ENCODE measurements around the gene RHEBL1.

Gene RHEBL1

GRCh38 chr12:49069507-49070346 is at the start of gene RHEBL1:
TSS of gene RHEBL1 (minus strand) at chr12:49069979. CDS start at chr12:49069785, 194 bp downstream.
- DNase-seq: peak; percentile 99

DNA sequence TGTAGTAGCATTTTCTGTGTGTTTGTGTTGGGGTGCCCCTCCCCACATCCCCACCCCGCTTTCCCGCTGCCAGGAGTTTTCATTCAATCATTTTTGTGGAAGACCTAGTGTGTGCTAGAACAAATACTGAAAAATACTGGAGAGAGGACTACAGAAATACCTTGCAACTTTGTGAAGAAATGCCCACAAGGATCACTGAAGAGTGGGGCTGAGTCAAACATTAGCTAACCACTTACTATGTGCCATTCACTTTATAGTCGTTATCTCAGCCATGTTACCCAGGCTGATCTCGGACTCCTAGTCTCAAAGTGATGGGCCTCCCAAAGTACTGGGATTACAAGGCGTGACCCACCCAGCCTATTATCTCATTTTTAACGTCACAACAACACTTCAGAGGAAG is 41.4 kb upstream of the RHEBL1 start:
- no peak for DNase-seq

DNA sequence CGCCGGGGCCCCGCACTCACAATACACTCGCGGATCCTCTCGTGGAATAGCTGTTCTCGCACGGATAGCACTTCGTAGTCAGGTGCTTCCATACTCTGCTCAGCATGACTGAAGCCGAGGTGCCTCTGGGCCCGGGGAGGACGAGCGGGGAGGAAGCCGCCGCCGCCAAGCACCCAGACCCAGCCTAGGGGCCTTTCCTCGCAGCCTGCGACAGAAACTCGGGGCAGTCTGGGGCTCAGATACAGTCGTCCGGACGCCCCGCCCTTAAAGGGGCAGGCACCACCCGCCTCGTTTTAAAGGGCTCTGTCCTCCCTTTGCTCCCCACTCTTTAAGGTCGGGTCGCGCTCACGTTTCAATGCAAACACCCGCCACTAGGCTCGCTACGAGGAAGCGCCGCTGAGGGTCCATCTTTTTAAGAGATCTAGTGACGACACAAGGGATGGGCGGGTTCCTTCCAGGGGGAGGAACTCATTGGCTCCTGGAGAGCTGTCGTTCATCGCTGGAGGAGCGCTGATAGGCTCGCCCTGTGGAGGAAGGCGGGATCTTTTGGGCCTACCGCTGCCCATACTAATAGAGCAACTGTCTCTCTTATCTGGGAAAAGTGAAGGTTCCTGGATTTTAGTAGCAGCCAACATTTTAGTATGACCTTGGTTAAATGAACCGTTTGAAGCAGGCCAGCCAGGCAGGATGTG is 40.8 kb upstream of the RHEBL1 start, which contains the start of gene LMBR1L:
Gene LMBR1L, minus strand, starts transcription at position 384 of the 692 bp plus-strand sequence. Its CDS starts 292 bp downstream, at position 92.
- peak; percentile 97 for DNase-seq

- peak; percentile 16 for DNase-seq
These were observed 40.1 kb upstream of the RHEBL1 start for GRCh38 chr12:49109641-49110463.

DNA sequence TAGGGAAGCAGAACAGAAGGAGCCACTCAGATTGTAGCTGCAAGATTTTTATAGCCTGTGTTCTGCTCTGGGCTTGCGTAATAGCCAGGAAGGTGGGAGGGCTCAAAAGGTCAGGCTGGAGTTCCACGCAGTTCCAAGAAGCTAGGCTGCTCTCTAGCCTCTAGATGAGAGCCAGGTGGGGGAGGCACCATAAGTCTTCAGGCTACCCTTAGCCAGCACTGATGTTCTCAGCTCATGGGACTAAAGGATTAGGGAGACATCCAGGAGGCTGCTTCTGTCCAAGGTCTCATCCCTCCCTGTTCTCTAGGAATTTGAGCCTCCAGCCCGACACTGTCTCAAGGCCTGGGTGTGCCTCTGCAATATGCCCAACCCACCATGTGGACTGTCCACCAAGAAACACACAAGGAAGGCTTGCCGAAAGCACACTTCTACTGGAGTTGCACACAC is 39.2 kb upstream of the RHEBL1 start:
- no peak for DNase-seq

- DNase-seq: no peak
These were observed 35.8 kb upstream of the RHEBL1 start for GRCh38 chr12:49105504-49106084.

DNA sequence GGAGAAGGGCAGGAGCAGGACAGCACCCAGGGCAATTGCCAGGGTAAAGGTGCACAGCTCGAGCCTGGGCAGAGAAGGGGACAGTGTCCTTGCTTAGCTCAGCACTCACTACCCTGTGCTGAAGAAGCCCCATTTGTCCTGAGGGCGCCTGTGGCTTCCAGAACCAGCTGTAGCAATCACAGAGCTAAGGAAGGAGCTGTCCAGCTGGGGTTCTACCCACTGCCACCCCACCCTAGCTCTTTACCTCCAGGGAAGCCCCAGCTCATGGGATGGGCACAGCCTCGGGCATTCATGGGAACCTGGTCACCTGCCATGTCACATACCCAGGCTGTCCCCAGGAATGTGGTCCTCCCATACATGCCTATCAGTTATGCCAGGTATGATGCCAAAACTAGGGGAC is 35.0 kb upstream of the RHEBL1 start:
- DNase-seq: no peak

DNA sequence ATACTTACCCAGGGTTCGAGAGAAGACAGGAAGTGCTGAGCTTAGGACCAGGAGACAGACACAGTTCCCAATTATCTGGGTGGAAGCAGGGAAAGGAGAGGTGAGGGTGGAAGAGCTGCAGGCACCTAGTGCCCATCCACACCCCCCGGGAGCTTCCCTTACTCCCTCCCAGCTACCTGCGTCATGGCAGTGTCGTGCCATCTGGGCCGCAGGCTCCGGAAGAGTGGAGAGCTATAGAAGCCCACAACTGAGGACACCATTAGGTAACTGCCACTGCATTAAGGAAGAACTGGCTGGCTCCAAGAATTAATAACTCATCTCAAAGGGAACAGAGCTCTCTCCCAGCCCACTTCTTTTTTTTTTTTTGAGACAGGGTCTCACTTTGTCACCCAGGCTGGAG is 30.6 kb upstream of the RHEBL1 start:
- DNase-seq: no peak

DNA sequence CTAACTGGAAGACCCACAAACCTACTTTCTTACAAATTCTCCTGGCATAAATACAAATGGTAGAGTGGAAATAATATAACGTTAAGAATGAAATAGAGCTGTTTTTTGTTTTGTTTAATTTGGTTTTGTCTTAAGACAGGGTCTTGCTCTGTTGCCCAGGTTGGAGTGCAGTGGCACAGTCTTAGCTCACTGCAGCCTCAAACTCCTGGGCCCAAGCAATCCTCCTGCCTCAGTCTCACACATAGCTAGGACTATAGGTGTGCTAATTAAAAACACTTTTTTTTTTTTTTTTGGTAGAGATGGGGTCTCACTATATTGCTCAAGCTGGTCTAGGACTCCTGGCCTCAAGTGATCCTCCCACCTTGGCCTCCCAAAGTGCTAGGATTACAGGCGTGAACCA is 28.9 kb upstream of the RHEBL1 start:
- DNase-seq: no peak

DNA sequence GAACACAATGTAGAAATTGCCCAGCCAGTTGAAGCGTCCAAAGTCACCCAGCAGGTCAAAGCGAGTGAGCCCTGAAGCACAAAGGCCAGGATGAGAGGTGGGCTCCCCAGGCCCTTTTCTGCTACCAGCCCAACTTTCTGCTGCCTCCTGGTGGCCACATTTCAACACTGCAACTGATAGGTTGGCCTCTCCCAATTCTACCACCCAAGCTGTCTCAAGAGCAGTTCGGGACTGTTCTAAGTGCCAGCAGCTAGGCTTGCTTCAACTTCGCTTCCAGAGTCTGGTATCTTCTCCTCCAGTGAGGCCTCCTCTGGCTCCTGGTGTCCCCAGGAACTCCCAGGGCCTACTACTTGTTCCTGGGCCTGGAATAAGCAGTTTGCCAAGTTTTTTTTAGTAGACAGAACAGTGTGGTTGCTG is 28.3 kb upstream of the RHEBL1 start:
- peak; percentile 71 for DNase-seq

GRCh38 chr12:49097381-49097780 is 27.6 kb upstream of the RHEBL1 start:
- DNase-seq: no peak

DNA sequence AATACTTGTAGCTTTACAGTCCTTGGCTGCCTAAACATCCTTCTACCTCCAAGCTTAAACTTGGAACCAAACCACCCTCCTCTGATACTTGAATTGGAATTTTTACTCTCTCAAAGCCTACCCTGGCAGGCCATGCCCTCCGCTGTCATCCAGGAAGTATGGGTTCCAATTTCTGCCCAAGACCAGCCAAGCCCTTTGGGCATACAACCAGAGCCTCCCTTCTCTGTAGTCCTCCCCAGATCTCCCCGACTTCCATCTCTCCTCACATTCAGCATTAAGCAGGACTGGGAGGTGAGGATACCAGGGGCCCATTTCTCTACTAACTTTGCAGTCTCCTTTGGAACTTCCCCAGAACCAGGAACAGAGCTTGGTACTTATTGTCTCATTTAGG is 25.2 kb upstream of the RHEBL1 start:
- no peak for DNase-seq

DNA sequence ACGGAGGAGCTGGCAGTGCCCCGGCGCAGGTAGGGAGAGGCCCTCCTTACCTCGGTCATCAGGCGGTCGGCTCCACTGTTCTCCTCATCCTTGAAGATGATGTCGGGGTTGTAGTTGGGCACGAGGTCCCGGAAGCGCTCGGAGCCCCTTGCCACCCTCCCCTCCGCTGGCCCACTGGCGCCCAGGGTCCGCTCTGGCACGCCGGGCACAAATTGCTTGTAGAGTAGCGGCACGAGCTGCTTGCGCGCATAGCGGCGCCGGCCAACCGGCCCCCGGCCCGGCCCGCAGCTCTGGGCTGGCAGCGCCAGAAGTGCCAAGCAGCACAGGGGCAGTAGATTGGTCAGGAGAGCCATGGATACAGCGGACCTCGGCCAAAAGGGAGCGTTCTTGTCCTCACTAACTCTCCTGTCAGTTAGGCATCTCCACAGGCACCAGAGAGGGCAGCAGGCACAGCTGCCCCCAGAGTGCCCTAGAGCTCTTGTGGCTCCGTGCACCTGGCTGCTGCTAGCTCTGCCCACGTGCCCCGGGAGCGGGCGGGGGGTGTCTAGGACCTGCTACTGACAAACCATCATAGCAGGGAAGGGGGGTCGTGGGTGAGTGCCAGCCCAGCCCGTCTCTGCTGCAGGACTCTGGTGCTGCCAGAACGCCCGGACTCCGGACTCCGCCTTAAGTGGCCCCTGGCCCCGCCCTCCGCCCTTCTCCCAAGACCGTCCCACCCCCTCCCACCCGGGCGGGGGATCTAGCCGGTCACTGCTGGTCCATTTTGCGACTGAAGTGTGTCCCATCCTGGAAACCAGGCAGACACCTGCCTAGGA is 24.6 kb upstream of the RHEBL1 start, which contains the start of gene DHH:
Gene DHH, minus strand, starts transcription at position 642 of the 815 bp plus-strand sequence. Its CDS starts 289 bp downstream, at position 353.
- peak; percentile 6 for DNase-seq

DNA sequence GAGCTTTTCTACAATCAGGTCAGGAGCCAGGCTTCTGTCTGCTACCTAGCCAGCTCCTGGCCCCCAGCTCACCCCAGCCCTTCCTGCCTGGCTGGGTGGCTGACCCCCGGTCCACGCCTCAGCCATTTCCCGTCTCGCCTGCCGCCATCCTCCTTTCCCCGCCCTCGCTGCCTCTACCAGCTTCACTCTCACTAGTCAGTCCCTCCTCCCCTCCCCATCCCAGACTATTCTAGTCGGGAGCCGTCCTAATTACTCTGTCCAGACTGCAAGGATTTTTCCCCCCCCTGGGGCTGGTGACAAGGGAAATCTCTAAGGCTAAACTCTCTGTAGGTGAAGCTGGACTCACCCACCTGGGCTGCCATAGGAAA is 24.0 kb upstream of the RHEBL1 start:
- no peak for DNase-seq

DNA sequence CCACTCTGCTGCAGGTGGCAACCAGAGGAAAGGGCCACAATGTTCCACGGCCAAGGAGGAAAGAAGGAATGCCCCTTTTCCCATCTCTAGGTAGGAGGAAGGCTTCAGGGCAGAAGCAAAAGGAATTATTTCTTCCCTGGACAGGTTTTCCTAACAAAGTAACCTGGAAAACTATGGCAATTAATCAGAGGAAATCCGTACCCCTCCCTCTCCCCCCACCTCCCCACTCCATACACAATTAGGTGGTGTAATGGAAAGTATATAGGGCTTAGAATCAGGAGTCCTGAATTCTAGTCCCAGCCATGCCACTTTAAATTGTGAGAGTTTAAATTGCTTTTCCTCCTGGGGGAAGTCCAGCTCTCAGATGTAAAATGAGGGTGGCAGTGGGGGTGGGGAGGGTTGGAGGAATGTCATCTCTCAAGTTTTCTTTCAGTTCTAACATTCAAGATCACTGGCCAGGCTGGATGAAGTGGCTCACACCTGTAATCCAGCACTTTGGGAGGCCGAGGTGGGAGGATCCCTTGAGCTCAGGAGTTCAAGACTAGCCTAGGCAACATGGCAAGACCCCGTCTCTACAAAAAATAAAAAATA is 23.1 kb upstream of the RHEBL1 start:
- no peak for DNase-seq

DNA sequence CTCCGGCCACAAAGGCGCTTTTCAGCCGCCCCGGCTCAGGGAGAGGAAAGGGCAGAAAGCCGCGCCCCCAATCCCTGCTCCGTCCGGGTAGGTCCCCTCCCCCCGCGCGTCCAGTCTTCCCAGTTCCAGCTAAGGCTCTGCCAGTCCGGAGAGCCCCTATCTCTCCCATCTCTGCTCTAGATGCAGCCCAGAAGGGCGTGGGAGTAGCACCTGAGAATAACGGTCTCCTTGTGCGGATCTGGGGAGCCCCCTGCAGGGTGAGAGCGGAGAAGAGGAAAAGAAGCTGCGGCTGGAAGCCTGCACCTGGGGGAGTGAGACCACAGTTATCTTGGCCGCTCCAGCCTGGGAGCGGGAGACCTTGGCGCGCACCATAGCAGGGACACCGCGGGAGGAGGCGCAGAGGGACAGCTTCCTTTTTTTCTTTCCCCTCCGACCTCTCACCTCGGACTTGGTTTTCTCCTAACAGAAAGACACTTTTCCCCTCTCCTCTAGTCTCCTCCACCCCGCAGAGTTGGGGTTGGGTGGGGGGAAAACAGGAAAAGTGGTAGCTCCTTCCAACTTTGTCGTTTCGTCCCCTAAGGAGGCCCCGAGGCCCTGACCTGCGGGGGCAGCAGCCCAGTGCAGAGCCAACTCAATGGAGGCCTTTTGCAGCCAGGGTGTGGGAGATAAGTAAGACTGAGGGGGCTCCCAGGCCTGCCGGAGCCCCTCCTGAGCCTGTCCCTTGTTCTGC is 22.5 kb upstream of the RHEBL1 start:
- DNase-seq: peak; percentile 68

DNA sequence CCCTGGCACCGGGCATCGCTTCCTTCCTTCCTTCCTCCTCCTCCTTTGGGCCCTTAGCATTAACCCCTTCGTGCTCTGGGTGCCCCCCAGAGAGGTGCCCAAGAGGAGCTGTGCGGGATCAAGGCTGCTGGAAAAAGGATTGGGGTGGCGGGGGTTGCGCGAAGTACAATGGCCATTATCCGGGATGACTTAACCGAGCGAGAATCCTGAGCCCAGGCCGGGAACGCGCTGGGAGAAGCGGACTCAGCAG is 22.0 kb upstream of the RHEBL1 start:
- no peak for DNase-seq

- no peak for DNase-seq
These were observed 21.5 kb upstream of the RHEBL1 start for GRCh38 chr12:49091056-49091835.

DNA sequence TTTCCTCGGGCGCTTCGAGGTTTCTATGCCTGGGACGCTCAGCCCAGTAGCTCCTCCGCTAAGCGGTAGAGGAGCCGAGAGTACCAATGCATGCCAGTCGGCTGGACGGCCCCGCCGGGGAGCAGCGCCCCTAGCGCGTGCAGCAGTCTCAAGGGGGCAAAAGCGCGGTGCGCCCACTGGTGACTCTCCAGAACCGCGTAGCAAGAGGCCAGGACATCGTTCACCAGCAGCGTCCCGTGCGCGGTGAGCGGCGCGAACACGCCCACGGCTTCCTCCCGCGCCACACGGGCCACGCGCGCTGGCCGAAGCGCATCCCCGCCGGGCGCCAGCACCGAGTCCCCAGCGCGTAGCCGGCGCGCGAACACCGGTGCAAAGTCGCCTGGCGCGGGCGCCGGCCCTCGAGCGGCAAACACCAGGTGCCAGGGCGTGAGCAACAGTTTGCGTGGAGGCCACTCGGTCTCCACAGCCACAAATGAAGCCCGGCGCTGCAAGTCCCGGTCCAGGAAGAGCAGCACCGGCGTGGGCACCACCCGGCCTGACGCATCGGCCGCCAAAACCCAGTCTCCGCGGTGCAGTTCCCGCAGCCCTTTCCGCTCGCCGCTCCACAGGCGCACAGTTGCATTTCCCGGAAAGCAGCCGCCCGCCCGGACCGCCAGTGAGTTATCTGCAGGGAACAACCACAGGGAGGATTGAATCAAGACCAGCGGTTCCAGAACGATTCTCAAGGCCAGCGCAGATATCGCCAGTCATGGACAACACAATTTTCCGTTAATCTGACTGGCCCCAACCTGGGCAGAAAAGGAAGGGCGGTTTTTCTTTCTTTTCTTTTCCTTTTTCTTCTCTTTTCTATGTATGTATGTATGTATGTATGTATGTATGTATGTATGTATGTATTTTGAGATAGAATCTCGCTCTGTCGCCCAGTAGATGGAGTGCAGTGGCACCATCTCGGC is 20.3 kb upstream of the RHEBL1 start:
- peak; percentile 48 for DNase-seq
